Hematopoietic multipotent progenitor cell treated with erythropoietin and hydrocortisone succinate and interleukin-3 and kit ligand, for 6 days (in vitro differentiated cells): ENCODE measurements around the gene KAT8.
"Not testable (repeated sequence)": the region's sequence is repeated elsewhere in the genome, so short reads cannot be mapped to it uniquely, and the experiment has no call there.

Experiments used
- DNase-seq: peaks from one replicate; pipeline ENCODE4 v3.0.0-alpha.2; 2015

Gene KAT8

DNA sequence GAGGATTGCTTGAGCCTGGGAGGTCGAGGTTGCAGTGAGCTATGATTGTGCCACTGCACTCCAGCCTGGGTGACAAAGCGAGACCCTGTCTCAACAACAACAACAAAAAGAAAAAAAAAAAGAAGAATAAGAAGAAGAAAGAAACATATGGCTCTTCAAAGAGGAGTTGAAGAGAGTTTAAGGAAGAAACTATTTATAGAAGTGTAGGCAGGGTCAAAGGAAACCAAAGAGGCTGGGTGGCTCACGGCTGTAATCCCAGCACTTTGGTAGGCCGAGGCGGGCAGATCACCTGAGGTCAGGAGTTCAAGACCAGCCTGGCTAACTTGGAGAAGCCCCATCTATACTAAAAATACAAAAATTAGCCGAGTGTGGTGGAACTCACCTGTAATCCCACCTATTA is 33.5 kb downstream of the KAT8 start:
- not testable (repeated sequence) for DNase-seq

DNA sequence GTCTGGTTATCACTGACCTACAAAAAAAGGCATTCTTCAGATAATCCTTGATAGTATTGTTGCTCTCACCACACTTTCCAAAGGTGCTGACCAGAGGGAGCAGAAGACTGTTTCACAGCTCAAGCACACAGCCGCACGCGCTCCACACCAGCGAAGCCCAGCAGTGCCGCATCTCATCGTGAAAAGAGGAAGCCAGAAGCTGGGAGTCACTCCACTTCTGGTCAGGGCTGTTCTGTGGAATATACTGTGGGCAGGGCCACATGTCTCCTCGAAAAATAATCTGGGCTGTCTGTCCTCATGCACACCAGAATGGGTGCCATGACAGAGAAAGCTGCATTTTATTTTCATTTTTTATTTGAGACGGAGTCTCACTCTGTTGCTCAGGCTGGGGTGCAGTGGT is 39.7 kb downstream of the KAT8 start:
- DNase-seq: peak; percentile 64

DNA sequence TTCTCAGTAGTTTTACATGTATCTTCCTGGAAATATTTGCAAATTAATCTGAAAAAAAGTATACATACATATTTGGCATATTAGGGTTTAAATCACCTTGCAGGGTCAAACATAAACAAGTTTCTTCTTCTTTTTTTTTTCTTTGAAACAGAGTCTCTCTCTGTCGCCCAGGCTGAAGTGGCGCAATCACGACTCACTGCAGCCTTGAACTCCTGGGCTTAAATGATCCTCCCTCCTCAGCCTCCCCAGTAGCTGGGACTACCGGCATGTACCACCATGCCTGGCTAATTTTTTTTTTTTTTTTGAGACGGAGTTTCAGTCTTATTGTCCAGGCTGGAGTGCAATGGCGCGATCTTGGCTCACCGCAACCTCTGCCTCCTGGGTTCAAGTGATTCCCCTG is 49.9 kb downstream of the KAT8 start:
- DNase-seq: no peak

DNA sequence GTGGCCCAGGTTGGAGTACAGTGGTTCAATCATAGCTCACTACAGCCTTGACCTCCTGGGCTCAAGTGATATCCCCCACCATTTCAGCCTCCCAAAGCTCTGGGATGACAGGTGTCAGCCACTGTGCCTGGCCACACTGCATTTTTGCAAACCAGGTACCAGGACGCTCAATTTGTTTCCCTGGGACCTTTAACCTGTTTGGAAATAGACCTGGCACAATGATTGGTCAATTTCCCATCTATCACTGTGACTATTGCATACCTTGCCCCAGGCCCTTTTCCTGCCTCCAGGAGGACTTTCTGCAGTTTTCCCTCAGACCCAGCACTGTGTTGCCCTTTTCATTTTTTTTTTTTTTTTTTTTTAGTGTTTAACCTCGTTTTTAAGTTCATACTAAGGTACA is 51.4 kb downstream of the KAT8 start:
- no peak for DNase-seq

DNA sequence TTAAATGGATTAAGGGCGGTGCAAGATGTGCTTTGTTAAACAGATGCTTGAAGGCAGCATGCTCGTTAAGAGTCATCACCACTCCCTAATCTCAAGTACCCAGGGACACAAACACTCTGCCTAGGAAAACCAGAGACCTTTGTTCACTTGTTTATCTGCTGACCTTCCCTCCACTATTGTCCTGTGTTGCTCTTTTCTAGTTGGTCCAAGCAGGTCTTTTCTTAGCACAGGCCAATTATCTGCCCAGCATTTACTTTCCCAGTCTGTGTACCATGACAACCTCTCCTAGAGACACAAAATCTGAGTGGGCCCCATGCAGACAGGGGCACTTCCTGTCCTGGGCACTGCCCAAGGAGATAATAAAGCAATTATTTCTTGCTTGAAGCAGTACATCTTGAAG is 52.6 kb downstream of the KAT8 start:
- peak; percentile 41 for DNase-seq

DNA sequence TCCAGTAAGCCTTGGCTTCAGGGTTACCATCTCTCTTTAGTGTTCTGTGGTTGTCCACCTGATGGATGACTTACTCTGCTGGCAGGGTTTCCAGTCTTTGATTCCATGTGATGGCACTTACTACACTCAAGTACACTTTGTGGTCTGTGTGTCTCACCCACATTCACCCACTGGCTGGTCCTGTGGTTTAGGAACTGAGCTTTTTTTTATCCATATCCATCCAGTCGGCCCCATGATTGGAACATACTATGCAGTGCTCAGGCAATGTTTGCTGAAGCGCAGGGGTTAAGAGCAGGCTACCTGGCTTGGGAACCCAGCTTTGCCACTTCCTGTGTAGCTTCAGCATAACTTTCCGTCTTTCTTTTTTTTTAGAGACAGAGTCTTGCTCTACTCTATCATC is 59.7 kb downstream of the KAT8 start:
- DNase-seq: peak; percentile 67

DNA sequence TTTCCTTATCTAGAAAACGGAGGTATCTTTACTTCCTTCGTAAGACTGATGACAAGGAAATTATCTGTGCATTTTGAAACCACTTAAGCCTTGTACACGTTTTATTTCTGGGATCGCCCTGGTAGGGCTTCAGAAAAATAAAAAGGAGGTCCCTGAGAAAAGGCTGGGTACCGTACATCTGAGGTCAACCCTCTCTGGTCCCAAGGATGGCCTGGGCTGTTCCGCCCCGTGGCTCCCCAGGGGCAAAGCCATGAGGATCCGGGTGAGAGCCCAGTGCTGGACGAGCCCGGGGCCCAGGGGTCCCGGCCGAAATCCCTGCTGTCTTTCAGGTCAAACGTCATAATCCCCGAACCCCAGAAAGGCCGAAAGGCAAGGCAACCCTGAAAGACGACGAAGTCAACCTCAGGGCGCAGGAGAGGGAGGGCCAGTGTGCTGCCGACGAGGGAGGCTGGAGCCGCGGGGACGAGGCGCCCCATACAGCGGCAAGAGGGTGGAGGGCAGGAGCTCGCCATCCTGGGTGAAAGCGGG is 61.8 kb downstream of the KAT8 start:
- no peak for DNase-seq

DNA sequence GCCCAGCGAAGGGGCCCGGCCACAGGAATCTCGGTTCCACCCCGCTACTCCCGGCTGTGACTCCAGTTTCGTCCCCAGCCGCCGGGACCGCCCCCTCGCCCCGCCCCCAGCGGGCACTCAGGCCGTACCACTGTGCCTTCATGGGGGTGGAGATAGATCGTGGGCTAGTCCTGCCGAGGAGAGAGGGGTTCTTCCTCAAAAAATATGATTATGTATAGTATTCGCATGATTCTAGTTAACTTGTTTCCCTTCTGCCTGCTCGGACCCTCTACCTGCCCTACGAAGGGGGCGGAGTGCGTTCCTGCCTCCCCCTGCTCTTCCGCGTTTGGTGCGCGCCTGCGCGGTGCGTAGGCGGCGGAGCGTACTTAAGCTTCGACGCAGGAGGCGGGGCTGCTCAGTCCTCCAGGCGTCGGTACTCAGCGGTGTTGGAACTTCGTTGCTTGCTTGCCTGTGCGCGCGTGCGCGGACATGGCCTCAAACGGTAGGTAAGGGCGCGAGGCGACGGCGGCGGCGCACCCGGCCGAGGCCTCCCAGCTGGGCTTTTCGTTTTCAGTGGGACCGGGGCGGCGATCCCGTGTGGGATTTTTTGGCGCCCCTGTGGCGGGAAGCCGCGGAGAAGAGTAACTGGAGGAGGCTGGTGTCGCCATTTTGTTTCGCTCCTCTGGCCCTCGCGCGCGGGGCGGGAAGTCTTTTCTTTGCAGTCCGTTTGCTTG is 62.4 kb downstream of the KAT8 start, which contains the start of gene FUS:
FUS (plus strand) TSS at position 393 of the 713 bp plus-strand sequence; CDS start at position 469, 76 bp downstream.
- peak; percentile 95 for DNase-seq
